ENCODE data around the gene GARIN3. TPM values are rescaled to one million over a fixed set of nuclear protein-coding genes. Genes with fewer than 3 reads are reported as not detected.

GARIN3 gene
- total and polyA plus RNA-seq, 9 of the 15 experiments (the other 6 are each of a cell fraction or from before 2014, with no cell fraction given): not detected

GRCh38 chr5:157121709-157122108, 44.4 kb downstream of the GARIN3 start:
- H3K9ac ChIP-seq (ENCODE audit: insufficient read depth in 1 of 2, low read depth in 2 of 2, low read length in 2 of 2): no peak overlapping the region
- no peak overlapping the region for H3K4me2 ChIP-seq (ENCODE audit: insufficient read depth, low read length)
- FAIRE-seq (no peak), ATAC-seq (no peak), DNase-seq (ENCODE audit: extremely low read depth in 1 of 4, low spot score in 3 of 4) (no peak)
- in situ Hi-C loops (cut with MboI): no loop called here
- H2AFZ ChIP-seq (ENCODE audit: low read depth, low read length): no peak overlapping the region
- H3K36me3 ChIP-seq (ENCODE audit: control insufficient read depth, insufficient read depth, low read length): no peaks in the 10 kb centered on the region
- H3K4me3 ChIP-seq: no peak overlapping the region
- TF ChIP-seq TRIM28 (IDR thresholded peaks at IDR 0.05) (peak; percentile 69; the same call in 1 of the 2 replicates), UBTF (IDR thresholded peaks at IDR 0.05; ENCODE audit: borderline replicate concordance in 1 of 2, low read depth in 2 of 2, low read length in 2 of 2) (no peak), ZNF384 (IDR thresholded peaks at IDR 0.05; ENCODE audit: low read depth, low read length) (0 out of 2 replicates have a peak, but pooled peaks have one; percentile 18), HLTF (IDR thresholded peaks at IDR 0.05) (0 out of 2 replicates have a peak, but pooled peaks have one; percentile 59)
- H3K27ac ChIP-seq (ENCODE audit: extremely low read depth, low read depth, low read length): no peak overlapping the region
- CTCF ChIA-PET (ENCODE audit: low intra/inter-chr PET ratio): no interaction called here
- H3K79me2 ChIP-seq (ENCODE audit: control insufficient read depth, insufficient read depth, low read length): no peaks in the 10 kb centered on the region
- no peaks in the 10 kb centered on the region for H4K20me1 ChIP-seq (replicated peaks; ENCODE audit: control insufficient read depth, insufficient read depth, low read length)
- no peaks in the 10 kb centered on the region for H3K9me1 ChIP-seq (ENCODE audit: control insufficient read depth, insufficient read depth, low read length)
- no peaks in the 10 kb centered on the region for H3K27me3 ChIP-seq (ENCODE audit: control insufficient read depth in 2 of 2, insufficient read depth in 2 of 2, low read length in 2 of 2)
- BruUV-seq (replicated peaks): no TSS peak
- H3K4me1 ChIP-seq (replicated peaks in 1 of 2; ENCODE audit: control insufficient read depth in 2 of 2, insufficient read depth in 2 of 2, low read length in 2 of 2): no peaks in the 10 kb centered on the region
- H3K9me3 ChIP-seq (replicated peaks; ENCODE audit: control insufficient read depth, insufficient read depth, low read depth, low read length): no peaks in the 10 kb centered on the region; the same call in 1 of the 2 replicates
- POLR2A ChIA-PET: no interaction called here
- intact Hi-C loops (cut with micrococcal nuclease): no loop called here

- Histone ChIP-seq H2AFZ (ENCODE audit: low read depth, low read length) (no peak overlapping the region), H3K9ac (ENCODE audit: insufficient read depth in 1 of 2, low read depth in 2 of 2, low read length in 2 of 2) (no peak overlapping the region), H3K27ac (ENCODE audit: extremely low read depth, low read depth, low read length) (no peak overlapping the region), H3K4me3 (no peak overlapping the region), H3K27me3 (ENCODE audit: control insufficient read depth in 2 of 2, insufficient read depth in 2 of 2, low read length in 2 of 2) (no peaks in the 10 kb centered on the region), H3K36me3 (ENCODE audit: control insufficient read depth, insufficient read depth, low read length) (no peaks in the 10 kb centered on the region), H4K20me1 (replicated peaks; ENCODE audit: control insufficient read depth, insufficient read depth, low read length) (no peaks in the 10 kb centered on the region), H3K79me2 (ENCODE audit: control insufficient read depth, insufficient read depth, low read length) (no peaks in the 10 kb centered on the region), H3K4me1 (replicated peaks in 1 of 2; ENCODE audit: control insufficient read depth in 2 of 2, insufficient read depth in 2 of 2, low read length in 2 of 2) (no peaks in the 10 kb centered on the region), H3K4me2 (ENCODE audit: insufficient read depth, low read length) (no peak overlapping the region), H3K9me1 (ENCODE audit: control insufficient read depth, insufficient read depth, low read length) (no peaks in the 10 kb centered on the region), H3K9me3 (replicated peaks; ENCODE audit: control insufficient read depth, insufficient read depth, low read depth, low read length) (no peaks in the 10 kb centered on the region; the same call in 1 of the 2 replicates)
- DNase-seq (ENCODE audit: extremely low read depth in 1 of 4, low spot score in 3 of 4): no peak
- in situ Hi-C loops (cut with MboI): no loop called here
- POLR2A ChIA-PET: no interaction called here
- WGBS (ENCODE audit: insufficient coverage, low coverage, missing lambda C conversion rate): 0% methylated on average over 1 of the region's 1 CpG
- ATAC-seq: no peak
- CTCF ChIA-PET (ENCODE audit: low intra/inter-chr PET ratio): no interaction called here
- no peak for FAIRE-seq
- no TSS peak for BruUV-seq (replicated peaks)
- no peak for TF ChIP-seq FOXA3 (CRISPR knock-in tag; conservative IDR thresholded peaks at IDR 0.05 in 1 of 2, IDR thresholded peaks at IDR 0.05 in 1 of 2)
- intact Hi-C loops (cut with micrococcal nuclease): no loop called here
Observed at GRCh38 chr5:157120102-157120501, 46.0 kb downstream of the GARIN3 start.
